HG03342 (cell line): ENCODE data around the gene LYPD1.

Experiments
- ATAC-seq: cut with Tn5 transposase; IDR thresholded peaks from one replicate; pipeline ENCODE4 v1.9.1; 2021; ENCODE audit warnings: mild to moderate bottlenecking, moderate library complexity; ENCODE audit not compliant: unreplicated experiment

LYPD1 gene

GRCh38 chr2:132599556-132599955 lies 70.4 kb downstream of the LYPD1 start:
- ATAC-seq = no peak

- ATAC-seq = no peak
These were observed 71.5 kb downstream of the LYPD1 start for GRCh38 chr2:132598536-132598935.

GRCh38 chr2:132597831-132598230 lies 72.2 kb downstream of the LYPD1 start:
- ATAC-seq = no peak

DNA sequence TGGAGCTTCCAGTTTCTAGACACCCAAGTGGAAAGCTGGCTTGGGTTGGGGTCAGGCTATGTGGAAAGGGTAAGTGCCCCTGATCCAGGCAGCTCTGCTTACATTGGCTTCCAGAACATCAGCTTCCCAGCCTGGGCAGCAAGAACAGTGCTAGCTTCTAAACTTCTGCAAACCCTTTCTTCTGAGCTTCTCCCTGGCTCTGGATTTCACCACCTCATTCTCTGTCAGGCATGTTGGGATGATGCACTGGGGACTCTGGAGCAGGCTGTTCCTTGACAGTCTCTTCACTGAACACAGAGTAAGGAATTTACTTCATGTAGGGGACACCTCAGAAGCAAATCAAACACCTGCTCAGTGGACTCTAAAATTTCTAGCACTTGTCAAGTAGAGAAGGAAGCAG lies 72.8 kb downstream of the LYPD1 start:
- ATAC-seq = no peak

DNA sequence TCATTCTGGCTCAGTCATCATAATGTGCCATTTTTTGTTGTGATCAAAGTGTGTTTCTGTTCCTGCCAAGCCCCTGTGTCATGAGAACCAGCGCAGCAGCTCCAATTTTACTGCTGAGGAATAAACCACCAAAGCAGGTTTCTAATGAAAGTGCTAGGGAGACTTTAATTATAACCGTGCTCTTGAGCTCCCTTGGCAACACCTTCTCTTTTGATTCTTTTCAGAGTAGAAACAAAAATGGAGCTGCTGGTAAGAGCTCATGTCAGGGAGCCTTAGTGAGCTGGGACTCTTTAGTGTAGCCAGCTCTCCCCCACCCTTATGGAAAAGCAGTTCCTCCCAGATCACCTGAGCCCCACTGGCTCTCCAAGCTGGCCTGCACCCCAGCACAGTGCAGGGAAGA lies 74.3 kb downstream of the LYPD1 start:
- ATAC-seq = no peak

DNA sequence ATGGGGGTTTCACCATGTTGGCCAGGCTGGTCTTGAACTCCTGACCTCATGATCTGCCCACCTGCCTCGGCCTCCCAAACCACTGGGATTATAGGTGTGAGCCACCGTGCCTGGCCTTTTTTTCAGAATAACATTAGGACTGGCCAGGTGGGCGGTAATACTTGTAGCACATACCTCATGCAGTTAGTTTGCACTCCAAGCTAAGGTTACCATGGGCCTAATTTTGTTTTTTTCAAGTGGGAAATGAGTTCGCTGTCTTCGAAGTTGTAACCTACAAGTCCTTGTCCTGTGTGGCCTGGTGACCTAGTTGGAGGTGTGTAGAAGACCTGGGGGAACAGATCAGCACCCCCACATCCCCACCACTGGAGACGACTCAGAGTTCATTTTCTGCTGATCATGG lies 74.8 kb downstream of the LYPD1 start:
- ATAC-seq = no peak
